Measurements from ENCODE around the gene GLOD5. TPM values are rescaled to one million over a fixed set of nuclear protein-coding genes. Genes with fewer than 3 reads are reported as not detected.
"Not testable (repeated sequence)": the region's sequence is repeated elsewhere in the genome, so short reads cannot be mapped to it uniquely, and the experiment has no call there.

The GLOD5 gene
- polyA plus RNA-seq, 5 donors = 0.85 to 1.9 (median 1.6) TPM

DNA sequence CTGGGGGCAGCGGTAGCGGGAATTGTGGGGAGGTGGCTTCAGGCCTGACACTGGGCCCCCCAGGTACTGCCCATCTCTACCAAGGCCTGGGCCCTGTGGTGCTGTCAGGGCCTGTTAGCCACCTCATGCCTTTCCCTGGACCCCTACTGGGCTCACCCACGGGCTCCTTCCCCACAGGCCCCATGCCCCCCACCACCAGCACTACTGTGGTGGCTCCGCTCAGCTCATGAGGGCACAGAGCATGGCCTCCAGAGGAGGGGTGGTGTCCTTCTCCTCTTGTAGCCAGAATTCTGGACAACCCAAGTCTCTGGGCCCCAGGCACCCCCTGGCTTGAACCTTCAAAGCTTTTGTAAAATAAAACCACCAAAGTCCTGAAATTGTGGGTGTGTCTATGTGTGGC is 32.4 kb downstream of the GLOD5 start:
- DNase-seq = no peak

GRCh38 chrX:48794340-48794910 is 32.9 kb downstream of the GLOD5 start:
- no peak for DNase-seq

DNA sequence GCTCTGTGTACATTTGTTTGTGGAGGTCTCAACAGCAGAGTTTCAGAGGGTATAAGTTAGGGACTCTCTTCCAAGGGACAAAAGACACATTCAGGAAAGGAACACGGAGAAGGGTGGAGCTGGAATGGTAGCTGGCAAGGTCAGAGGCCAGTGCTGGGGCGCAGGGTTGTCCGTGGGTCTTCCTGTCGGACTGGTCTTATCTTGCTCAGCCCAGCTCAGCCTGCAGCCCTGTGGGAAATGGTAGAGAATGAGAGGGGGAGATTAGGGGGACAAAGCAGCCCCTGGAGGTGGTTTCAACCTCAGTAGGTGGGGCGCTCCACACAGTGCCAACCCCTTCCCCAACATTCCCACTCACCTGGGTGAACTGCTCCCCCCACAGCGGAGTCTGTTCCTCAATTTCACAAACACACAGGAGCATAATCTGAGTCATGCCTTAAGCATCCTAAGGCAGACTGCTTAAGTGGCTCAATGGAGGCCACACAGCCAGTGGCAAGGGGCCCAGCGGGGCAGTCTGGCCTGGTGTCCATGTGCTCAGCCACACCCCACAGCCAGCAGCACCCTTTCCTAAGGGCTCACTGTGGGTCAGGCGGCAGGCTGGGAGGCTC is 33.5 kb downstream of the GLOD5 start:
- DNase-seq = no peak

DNA sequence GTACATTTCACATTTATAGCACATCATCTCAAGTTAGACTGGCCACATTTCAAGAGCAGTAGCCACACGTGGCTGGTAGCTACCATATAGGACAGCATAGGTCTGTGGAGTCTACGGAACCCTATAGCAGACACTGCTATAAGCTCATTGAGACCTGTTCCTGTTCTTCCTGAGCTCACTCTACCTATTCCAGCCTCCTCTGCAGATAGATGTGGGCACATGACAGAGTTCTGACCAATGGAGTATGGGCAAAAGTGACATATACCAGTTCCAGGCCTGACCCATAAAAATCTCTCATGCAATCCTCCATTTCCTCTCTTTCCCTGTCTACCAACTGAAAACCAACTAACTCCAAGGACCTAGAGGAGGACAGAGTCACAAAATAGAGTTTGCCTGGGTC is 36.8 kb downstream of the GLOD5 start:
- DNase-seq = no peak

GRCh38 chrX:48800574-48801279 is 39.2 kb downstream of the GLOD5 start:
- DNase-seq = no peak

GRCh38 chrX:48801280-48802088 is 39.9 kb downstream of the GLOD5 start, which contains the start of gene HDAC6:
Gene HDAC6 (plus strand): TSS chrX:48802067. CDS start chrX:48802693, 626 bp downstream.
- peak; percentile 98 for DNase-seq

DNA sequence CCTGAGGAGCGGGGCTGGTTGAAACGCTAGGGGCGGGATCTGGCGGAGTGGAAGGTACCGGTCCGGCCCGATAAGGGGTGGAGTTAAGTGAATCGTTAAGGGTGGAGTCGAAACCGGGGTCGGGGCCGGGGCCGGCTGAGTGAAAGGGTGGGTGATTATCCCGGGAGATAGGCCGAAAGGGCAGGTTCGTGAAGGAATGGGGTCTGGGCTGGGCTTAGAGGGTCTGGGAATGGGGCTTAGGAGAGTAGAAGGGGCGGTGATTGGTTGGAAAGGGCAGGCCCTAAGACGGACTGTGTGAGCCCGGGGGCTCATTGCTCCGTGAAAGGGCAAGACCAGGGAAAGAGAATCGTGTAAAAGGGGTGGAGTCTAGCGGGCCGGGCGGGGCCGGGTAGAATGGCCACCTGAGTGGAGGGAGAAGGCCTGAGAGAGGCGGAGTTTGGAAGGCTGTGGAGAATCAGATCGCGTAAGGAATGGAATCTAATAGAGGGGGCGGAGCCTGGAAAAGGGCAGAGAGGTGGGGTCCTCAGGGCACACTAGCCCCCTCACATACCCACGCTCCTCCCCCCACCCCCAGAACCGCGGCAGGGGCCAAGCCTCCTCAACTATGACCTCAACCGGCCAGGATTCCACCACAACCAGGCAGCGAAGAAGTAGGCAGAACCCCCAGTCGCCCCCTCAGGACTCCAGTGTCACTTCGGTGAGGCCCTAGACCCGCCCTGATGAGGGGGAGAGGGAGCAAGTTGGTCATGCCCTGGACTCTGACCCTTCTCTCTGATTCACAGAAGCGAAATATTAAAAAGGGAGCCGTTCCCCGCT is 40.8 kb downstream of the GLOD5 start:
- peak; percentile 67 to 76 for DNase-seq

- DNase-seq = no peak
Measured at GRCh38 chrX:48802905-48803200, 41.3 kb downstream of the GLOD5 start.

- no peak for DNase-seq
Measured at GRCh38 chrX:48806081-48806480, 44.5 kb downstream of the GLOD5 start.

- DNase-seq = no peak
Measured at GRCh38 chrX:48813644-48814043, 52.1 kb downstream of the GLOD5 start.

DNA sequence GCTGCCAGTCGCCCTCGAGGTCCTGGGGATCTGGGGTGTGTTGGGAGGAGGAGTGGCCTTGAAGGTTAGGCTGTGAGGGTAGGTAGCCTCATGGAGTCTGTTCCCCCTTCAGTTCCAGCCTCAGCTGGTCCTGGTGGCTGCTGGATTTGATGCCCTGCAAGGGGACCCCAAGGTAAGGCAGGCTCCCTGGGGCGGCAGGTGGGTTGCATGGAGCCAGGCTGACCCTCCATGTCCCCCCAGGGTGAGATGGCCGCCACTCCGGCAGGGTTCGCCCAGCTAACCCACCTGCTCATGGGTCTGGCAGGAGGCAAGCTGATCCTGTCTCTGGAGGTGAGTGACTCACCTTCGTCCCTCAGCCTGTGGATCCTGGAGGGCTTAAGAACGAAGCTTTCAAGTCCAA is 53.2 kb downstream of the GLOD5 start:
- no peak for DNase-seq

DNA sequence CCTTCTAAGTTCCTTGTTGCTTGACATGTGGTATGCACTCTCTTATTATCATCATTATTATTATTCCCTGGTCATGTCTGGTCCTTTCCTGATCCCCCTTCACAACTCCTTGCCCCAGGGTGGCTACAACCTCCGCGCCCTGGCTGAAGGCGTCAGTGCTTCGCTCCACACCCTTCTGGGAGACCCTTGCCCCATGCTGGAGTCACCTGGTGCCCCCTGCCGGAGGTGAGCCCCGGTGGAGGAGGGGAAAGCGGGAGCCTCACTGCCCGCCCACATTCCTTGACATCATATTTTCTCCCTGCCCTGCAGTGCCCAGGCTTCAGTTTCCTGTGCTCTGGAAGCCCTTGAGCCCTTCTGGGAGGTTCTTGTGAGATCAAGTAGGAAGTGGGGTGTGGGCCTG is 53.7 kb downstream of the GLOD5 start:
- DNase-seq = no peak

DNA sequence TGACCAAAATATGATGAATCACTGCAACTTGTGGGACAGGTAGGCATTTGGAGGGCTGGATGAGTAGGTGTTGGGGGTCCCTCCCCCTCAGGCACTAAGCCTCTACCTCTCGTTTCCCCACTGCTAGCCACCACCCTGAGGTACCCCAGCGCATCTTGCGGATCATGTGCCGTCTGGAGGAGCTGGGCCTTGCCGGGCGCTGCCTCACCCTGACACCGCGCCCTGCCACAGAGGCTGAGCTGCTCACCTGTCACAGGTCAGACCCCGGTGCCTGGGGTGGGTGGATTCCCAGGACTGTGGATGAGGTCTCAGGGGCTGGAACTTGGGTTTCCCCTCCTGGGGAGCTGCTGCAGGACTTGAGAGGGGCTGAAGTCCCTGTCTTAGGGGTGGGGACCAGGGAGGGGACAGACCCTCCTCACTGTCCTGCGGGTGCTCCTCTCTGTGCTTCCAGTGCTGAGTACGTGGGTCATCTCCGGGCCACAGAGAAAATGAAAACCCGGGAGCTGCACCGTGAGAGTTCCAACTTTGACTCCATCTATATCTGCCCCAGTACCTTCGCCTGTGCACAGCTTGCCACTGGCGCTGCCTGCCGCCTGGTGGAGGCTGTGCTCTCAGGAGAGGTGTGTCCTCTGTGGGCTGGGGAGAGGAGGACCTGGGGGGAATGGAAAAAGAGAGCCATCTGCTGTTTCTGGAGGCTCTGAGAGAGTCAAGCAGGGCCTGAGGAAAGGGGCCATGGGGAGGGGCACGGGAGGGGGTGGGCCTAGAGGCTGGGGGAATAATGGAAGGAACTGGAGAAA is 54.7 kb downstream of the GLOD5 start:
- no peak for DNase-seq

- DNase-seq = no peak
Measured at GRCh38 chrX:48818098-48818497, 56.6 kb downstream of the GLOD5 start.

DNA sequence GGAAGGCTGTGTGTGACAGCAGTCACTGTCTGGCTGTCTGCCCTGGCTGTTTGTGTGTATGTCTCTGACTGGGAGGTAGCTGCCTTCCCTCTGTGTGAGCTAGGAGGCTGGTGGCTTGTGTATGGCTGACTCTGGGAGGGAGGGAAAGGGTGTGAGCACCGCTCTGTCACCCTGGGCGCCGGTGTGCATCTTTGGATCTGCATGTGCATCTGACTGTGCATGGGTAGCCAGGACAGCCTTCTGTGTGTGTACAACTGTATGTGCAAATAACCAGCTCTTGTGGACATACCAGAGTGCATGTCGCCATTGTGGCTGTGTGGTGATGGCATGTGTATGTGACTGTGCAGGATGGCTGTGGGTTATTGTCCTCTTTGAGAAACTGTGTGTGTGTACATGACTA is 57.3 kb downstream of the GLOD5 start:
- no peak for DNase-seq

- DNase-seq = not testable (repeated sequence)
Measured at GRCh38 chrX:48819394-48819793, 57.8 kb downstream of the GLOD5 start.

GRCh38 chrX:48823053-48823452 is 61.5 kb downstream of the GLOD5 start:
- DNase-seq = no peak
